Middle frontal gyrus (tissue), 1 donor: ENCODE measurements around the gene DCUN1D3.
A peak's percentile ranks its signal among the peaks of the same experiment; 100 is the strongest.
"Not testable (repeated sequence)": the region's sequence is repeated elsewhere in the genome, so short reads cannot be mapped to it uniquely, and the experiment has no call there.

Source experiments
- DNase-seq: peaks from one replicate; pipeline ENCODE4 v3.0.0-alpha.2; 2015; ENCODE audit warnings: low spot score; ENCODE audit errors: extremely low spot score

DCUN1D3 gene

DNA sequence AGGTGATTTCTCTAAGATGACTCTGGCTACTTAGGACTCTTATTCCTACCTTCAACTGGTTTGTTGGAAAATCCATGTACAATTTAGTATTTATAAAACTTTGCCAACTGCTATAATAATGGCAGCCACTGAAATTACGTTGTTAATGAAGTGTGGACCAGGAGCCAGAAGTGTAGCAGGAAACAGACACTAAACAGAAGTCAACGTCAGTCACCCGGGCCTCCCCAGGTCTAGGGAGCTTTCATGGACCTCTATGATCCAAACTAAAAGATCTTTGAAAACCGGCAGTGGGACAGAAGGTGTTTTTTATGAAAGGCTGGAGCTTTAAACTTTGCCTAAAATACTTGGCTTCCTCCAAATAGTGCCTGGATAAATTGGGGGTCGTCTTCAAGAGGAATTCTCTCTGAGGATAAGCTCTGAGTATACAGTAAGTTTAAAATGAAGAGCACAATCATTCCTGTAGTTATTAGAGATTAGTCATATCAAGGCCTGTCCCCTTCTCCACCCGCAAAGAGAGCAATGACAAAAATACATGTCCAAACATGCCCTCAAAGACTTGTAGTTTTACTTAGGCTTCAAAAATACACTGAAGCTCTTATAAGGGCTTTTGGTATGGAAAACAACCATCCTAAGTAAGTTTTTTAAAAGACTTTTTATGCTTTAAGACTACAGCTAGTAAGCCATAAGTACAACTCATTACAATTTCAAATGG lies 34.6 kb downstream of the DCUN1D3 start:
- DNase-seq = no peak

DNA sequence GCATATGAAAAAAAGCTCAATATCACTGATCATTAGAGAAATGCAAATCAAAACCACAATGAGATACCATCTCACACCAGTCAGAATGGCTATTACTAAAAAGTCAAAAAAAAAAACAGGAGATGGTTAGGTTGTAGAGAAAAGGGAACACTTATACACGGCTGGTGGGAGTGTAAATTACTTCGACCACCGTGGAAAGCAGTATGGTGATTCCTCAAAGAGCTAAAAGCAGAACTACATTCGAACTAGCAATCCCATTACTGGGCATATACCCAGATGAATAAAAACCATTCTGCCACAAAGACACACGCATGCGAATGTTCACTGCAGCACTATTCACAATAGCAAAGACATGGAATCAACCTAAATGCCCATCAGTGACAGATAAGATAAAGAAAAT lies 35.8 kb downstream of the DCUN1D3 start:
- DNase-seq = not testable (repeated sequence)

DNA sequence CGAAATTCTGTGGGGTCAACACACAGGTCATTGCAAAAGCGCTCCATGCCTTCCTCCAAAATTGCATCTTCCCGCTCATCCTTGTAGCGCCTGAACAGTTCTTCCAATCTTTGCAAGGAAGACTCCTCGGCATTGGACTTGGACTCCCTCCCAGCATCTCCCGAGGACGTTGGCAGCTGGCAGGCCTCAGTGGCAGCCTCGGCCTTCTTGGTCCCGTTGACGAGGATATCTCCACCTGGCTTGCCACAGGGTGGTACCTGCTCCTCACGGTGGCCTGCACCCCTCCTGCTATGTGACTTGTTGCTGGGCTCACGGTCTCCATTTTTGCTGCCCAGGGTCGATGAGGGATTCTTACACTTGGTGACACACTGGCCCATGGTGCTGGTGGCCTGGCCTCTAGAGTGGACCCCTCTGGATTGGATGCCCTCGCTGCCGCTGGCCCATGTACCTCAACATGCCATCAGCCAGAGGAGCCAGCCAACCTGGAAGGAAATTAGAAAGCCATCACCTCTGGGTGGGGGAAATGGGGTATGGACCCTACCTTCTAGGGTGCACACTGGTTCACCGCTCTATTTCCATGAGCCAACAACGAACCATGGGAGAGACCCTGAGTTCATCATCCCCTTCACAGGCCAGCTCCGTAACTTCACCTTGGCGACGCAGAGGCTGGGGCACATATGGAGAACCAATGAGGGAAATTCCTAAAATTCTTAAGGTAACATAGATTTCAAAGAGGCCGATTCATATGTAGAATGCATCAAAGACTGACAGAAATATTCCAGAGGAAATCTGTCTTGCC lies 37.8 kb downstream of the DCUN1D3 start:
- DNase-seq = no peak

DNA sequence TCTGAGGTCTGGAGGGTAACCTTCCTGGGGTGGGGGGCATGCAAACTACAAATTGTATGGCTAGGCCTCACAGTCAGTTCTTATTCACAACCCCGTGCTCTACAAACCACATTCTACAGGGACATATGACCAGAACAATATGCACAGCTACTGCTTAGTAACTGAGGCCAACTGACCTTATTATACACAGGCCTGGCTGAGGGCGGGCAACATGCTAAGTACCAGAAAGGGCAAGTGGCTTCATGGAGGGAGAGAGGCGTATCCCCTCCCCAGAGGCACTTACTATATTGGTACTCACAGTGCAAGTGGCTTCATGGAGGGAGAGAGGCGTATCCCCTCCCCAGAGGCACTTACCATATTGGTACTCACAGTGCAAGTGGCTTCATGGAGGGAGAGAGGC lies 39.2 kb downstream of the DCUN1D3 start:
- not testable (repeated sequence) for DNase-seq

DNA sequence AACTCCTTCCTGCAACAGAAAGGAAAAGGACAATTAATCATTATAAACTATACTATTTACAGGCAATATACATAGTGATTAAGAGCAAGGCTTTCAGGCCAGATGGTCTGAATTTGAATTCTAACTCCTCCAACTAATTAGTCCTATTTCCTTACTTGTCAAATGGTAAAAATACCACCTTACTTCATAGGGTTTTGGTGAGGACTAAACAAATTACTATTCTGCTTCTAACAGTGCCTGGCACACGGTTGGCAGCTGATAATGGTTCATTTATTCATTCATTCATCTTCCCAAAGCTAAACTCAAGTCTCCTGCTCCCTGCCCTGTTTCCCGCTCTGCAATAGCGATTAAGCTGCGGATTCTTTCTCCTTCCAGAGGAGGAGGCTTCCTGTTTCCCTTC lies 39.8 kb downstream of the DCUN1D3 start:
- no peak for DNase-seq

DNA sequence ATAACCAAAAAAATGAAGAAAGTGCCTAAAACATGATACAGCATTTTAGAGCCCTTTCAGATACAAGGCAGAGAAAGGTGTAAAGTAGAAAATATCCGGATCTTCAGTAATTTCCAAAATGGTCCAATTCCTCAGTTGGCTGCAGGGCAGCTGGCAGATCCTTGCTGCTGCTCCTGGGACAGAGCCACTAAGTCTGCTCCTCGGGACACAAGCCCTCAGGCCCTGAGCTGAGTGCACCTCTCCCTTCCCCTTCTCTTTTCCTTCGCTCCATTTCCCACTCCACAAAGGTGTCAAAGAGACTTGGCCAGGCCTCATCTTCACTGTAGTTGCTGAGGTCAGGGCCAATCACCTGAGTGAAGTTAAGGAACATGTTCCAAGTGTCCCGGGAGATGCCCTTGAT lies 40.5 kb downstream of the DCUN1D3 start:
- DNase-seq = no peak

DNA sequence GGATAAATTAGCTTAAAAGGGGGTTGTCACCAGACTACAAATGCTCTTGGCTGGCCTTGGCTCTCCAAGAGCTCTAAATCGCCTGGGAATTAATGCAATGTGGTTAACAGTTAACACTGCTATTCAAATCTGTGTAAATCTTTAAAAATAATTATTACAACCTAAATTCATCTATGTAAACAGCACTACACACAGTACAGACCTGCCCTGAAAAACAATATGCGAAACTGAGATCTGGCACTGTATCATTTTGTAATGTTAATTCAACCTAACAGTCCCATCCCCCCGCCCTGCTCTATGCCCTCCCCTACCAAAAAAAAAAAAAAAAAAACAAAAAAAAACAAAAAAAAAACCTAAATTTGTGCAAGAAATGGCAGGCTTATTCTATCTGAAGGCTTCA lies 40.9 kb downstream of the DCUN1D3 start:
- no peak for DNase-seq

DNA sequence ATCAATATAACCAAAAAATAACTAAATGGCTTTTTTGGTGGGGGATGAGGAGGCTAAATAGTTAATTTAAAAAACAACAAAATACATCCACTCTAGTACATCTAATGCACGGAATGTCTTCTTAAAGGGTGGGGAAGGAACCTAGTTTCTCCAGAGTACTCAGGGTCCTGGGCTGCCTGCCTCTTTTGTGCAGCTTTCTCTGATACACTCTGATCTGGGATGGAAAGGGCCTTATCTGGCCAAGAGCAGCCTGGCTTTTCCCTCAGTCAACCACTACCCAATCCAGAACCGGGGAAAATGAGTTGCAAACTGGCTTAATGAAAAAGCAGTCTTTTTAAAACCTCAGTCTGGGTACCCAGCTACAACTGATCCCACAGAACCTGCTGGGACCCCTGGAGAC lies 42.9 kb downstream of the DCUN1D3 start:
- no peak for DNase-seq

DNA sequence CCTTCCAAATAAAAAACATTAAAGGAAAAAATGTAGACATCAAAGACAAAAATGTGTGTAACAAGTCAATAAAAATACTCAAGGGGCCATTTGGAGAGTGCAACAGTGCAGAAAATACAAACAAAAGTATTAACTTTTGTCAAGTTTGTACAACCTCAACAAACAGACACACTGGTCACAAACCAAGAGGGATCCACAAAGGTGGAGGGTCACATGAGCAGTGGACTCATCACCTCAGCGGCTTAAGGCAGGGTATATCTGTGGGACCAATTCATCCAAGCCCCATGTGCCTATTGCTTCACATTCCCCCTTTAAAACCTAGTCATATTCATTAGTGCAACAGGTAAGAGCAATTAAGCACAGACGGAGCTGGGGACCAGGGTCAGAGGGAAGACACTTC lies 45.2 kb downstream of the DCUN1D3 start:
- DNase-seq = no peak

DNA sequence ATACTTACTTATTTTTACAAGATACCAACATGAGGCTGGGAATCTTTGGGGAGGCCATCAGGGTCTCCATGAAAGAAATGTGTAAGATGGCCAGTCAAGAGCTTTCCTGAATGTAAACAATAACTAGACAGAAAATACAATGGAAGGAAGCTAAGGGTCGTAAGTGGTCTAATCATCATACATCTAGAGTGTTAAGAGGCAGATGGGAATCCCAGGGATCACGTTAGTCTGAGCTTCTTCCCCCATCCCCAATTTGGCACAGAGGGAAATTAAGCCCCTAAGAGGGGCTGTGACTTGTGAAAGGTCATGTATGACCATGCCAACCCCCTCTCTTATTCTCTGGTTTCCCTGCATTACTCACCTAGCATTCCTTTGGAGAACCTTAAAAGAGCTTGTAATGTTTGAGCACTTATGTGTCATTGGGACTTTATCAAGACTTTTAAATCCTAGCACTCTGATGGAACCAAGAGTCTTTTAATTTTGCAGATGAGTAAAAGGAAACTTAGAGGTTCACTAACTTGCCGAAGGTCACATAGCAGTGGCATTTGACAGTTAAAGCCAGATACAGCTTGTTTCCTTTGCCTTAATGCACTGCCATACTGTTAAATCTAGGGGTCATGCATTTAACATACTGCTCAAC lies 46.1 kb downstream of the DCUN1D3 start:
- DNase-seq = no peak

DNA sequence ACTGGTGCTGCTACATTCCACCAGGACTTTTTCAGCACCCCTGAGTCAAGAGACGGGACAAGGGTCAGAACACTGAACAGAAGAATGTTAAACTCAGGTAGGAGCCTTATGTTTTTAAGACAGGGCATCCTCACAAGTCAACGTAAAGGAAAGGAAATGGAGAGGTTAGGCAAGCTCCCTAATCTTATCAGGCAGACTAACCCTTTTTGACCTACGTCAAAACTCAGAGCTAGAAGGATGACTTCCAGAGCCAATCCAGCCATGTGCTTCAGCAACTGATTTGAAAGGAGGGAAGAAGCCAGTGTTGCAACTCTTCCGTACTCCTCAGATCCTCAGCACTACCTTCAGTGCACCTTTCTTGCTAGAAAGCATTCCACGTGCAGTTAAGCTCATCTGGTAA lies 47.0 kb downstream of the DCUN1D3 start:
- DNase-seq = no peak

DNA sequence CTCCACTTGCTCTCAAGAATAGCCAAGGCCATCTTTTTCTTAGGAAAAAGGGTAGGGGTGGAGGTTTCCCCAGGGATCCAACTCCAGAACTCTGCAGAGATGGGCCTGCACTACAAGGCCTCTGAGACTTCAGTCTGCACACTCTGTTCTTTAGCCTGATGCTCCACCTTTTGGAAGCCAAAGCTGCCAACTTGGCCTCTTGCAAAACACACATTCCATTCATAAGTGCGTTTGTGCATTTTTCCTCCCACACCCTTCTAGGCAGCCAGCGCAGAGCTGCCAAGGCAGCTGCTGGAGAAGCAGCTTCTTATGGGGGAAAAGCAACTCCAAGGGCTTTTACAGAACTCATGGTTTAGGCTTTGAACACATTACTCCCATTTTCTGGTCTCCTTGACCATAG lies 48.6 kb downstream of the DCUN1D3 start:
- no peak for DNase-seq

DNA sequence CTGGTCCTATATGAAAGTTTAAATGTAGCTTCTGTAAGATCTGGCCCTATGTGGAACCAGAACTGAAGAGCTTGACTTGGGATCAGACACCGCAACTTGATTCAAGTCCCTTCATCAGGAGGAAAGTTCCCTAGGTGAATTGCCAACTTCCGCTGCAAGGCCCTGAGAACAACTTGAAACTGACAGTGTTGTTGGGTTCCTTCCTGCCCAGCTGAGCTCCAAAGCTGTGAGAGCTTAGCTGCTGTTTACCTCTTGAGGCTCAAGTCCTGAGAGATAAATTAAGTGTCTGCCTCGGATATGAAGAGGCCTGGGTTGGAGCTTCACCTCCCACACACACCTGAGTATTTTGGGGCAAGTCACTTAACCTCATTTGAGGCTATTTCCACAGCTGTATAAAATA lies 49.2 kb downstream of the DCUN1D3 start:
- DNase-seq = no peak

DNA sequence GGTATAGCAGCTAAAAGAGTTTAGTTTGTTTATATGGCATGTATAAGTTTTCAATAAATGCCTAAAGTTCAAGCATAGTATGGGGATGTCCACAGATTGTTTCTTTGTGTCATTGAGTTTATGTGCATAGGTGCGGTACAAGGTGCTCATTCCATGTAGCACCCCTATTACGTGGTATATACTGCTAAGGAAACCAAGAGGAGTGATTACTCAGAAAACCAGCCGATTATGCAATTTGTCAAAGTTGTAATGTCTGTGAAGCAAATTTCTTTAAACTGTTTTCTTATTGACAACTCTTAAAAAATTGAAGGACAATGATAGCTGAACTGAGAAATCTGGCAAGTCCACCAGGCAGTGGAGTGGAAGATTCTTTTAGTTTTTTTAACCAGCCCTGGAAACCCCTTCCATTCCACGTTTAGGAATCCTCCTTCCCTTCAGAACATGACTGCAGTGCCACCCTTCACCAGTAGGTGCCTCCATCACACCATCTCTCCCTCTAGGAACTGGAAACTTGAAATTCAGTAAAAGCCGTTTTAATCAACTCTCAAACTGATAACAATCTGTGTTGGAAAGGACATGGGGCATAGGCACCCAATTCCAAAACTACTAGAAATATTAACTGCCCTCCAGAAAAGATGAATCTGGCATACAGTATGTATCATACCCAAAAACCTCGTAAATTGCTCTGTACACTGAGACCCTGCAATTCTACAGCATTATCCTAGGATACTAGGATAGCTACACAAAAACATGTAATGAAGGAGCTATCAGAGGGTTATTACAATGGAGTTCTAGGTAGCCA lies 50.4 kb downstream of the DCUN1D3 start:
- peak; percentile 67 for DNase-seq

DNA sequence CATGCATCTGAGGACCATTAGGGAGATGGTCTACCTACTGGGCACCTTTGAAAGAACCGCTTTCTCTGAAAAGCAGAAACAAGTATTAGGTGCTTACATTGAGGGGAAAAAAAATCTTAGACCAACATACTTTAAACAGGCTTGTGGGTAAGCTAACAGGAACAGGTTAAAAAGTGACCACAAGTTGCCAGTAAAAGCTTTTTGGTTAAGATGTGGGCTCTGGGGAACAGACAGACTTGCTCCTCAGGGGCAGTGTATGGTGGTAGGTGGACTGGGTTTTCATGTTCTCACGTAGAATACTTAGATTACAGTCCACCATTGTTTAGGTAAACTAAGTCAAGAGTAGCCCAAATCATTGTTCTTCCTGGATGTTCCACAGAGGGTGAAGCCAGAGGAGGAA lies 52.6 kb downstream of the DCUN1D3 start:
- DNase-seq = no peak

DNA sequence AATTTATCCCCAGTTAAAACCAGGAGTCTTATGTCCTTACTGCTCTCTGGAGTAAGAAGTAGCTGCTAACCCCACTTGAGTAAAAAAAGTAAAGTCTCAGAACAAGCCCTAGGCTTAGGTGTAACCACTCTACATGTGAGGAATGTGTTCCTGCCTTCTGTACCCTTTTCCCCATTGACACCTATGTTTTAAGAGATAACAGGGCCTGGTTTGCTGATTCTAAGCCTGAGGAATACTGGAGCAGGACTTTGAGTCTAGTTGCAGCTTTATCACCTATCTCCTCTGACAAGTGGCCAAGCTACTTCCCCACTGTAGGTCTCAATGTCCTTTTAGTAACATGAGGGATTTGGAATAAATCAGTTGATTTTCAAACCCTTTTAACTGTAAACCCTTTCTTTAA lies 53.6 kb downstream of the DCUN1D3 start:
- no peak for DNase-seq

DNA sequence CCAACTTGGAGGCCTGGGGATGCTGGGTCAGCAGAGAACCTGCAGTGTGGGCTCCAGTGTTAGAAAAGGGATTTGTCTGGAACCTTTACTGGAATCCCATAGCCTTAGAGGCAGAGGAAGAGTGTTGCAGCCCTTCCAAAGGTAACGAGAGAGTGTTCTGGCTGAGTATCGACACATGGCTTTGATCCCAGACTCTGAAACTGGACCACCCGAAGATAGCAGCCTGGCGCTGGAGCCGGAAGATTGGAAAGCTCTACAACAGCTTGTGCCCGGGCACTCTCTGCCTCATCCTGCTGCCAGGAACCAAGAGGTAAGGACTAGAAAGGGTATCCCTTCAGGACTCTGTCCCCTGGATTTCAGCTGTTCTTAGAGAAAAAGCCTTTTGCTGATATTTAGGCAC lies 54.1 kb downstream of the DCUN1D3 start:
- DNase-seq = no peak

DNA sequence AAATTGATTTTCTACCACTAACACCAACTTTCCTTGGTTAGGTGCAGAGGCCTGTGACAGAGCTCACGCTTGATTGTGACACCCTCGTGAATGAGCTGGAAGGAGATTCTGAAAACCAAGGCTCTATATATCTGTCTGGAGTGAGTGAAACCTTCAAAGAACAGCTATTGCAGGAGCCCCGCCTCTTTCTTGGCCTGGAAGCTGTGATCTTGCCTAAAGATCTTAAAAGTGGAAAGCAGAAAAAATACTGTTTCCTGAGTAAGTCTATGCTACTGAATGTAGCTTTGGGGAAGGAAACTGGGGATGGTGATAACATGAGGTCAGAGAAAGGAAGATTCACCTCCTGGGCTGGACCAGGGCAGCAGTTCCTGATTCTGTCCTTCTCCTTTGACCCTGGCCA lies 55.6 kb downstream of the DCUN1D3 start:
- DNase-seq = no peak

DNA sequence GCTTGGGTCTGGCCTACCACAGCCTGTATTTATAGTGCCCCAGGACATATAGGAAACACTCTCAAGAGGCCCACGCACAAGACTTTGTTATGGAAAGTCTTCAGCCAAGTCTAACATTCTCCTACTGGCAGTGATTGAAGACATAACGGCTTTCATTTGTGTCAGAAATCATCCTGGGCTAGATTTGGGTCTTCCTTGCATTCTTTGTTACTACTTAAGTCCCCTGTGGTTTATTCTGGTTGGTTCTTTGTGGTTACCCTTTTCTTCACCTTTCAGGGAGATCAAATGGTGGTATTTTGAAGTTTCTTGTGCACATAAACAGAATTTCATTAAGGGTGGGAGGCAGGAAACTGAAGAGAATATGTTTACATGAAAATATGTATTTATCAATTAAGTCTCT lies 56.1 kb downstream of the DCUN1D3 start:
- no peak for DNase-seq

DNA sequence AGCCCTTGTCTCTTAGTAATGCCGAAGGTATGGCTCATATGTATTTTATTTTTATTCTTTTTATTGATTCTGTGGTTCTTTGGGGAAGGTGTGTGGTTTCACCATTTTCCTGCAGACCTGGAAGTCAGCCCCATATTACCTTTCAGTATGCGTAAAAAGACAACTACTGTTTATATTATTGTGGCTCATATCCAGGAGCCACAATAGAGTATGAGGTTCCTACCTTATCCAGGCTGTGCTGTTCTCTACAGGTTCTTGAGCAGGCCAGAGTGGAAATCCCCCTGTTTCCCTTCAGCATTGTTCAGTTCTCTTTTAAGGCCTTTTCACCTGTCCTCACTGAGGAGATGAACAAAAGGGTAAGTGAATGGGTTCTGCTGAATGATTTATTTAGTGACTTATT lies 60.7 kb downstream of the DCUN1D3 start:
- DNase-seq = no peak

DNA sequence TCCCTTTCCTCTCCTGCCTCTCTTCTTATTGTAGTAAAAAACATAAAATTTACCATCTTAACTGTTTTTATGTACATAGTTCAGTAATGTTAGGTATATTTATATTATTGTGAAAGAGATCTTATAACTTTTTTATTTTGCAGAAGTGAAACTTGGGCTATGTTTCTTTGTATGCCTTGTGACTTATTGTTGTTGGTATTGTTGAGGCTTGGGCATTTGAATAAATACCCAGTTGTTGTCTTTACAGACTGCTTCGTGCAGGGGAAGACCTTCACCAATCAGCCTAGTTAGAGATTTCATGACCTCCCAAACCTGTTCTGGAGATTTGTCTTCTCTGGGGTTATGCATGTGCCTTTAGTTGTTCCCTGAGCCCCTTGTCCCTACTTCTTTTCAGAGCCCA lies 61.9 kb downstream of the DCUN1D3 start:
- DNase-seq = no peak

DNA sequence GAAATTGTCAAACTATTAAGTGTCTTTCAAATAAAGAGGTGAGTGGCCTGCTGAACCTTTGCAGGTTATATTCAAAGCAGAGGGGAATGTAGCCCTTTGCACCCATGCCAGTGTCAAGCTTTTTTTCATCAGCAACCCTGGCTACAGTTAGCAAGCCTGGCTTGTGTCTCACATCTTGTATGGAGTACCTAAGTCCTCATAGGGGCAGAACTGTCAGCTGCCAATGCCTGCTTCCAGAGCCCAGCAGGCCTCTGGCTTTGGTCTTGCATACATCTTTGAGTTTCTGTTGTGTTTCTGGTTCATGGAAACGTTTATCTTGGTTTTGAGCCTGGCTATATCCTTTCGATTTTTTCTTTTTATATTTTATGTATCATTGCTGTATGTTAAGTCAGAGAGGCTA lies 67.1 kb downstream of the DCUN1D3 start:
- no peak for DNase-seq
